GM19324 (cell line): ENCODE data around the gene LRPAP1.

Experiments
- ATAC-seq: cut with Tn5 transposase; IDR thresholded peaks from one replicate; pipeline ENCODE4 v1.9.1; 2021; ENCODE audit warnings: mild to moderate bottlenecking, moderate library complexity; ENCODE audit not compliant: unreplicated experiment, low FRiP score

Gene LRPAP1

DNA sequence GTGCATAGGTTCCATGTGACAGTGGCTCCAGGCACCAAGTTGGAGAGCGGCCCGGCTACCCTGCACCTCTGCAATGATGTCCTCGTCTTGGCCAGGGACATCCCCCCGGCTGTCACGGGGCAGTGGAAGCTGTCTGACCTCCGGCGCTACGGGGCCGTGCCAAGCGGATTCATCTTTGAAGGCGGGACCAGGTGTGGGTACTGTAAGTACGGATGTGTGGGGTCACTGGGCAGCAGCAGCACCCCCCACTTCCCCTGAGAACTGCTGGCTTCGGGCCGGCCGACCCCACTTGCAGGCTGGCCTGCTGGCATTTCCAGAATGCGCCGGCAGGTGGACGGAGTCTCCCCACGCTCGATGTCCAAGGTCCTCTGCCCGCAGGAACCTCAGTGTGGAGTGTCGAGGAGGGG, 55.9 kb downstream of the LRPAP1 start:
- ATAC-seq = no peak

DNA sequence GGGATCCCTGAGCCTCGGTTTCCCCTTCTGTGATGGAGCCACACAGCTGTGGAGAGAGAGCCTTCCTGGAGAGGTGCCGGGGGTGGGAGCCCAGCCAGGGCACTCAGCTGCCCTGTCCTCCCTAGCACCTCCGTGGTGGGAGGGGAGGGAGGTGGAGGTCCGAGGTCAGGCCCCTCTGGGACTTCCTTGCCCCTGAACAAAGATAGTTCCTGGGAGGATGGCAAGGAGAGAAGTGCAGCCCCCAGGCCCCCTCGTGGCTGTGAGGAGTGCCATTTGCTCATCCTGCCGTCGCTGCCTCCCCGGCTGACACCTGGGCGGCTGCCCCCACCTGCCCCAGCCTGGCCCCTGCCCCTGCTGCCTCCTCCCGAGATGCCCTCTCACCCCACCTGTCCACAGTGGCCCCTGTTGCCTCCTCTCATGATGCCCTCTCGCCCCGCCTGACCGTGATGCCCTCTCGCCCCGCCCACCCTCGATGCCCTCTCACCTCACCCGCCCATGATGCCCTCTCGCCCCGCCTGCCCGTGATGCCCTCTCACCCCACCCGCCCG, 56.4 kb downstream of the LRPAP1 start:
- no peak for ATAC-seq

DNA sequence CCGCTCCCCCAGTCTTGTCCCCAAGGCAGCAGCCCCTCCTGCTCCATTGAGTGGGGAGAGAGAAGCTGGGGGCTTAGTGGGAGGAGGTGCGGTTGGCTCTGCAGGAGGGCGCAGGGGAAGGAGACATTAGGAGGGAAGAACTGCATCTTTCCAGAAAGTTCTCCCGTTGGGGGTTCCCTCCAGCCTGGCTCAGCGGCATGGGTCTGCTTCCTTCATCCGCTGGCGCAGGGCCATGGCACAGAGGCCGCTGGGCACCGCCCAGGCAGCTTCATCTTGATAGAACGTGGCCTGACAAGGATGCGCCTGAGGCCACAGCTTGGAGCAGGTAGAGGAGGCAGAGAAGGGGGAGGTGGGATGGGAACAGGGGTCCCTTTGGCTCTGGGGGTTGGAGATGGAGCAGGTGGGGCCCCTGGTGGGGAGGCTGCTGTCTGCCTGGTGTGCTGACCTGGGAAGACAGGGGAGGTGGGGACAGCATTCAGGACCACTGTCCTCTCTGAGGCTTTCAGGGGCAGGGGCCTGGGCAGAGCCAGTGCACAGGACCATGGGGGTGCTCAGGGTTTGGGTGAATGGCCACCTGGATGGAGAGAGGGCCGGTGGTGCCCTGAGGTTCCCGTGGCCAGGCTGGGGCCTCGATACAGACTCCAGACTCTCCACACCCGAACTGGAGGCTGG, 57.0 kb downstream of the LRPAP1 start:
- ATAC-seq = no peak

DNA sequence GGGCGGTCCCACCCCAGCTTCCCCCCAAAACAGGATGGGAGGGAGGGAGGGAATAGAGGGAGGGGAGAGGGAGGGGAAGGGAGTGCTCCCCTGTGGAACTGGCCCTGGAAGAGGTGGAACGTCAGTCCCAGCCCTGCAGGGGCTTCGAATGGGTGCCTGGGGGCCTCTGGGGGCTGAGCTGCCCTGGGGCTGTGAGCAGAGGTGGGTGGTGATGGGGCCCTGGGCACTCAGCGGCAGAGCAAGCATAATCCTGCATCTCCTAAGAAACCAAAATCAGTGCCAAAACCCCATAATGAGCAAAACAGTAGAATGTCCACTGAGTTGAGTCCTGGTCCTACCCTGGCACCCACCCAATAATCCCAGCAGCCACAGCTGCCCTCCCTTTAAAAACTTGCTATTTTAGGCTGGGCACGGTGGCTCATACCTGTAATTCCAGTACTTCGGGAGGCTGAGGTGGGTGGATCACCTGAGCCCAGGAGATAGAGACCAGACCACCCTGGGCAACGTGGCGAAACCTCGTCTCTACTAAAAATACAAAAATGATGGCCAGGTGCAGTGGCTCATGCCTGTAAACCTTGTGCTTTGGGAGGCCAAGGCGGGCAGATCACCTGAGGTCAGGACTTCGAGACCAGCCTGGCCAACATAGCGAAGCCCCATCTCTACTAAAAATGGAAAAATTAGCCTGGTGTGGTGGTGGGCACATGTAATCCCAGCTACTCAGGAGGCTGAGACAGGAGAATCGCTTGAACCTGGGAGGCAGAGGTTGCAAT, 58.0 kb downstream of the LRPAP1 start:
- ATAC-seq = no peak

DNA sequence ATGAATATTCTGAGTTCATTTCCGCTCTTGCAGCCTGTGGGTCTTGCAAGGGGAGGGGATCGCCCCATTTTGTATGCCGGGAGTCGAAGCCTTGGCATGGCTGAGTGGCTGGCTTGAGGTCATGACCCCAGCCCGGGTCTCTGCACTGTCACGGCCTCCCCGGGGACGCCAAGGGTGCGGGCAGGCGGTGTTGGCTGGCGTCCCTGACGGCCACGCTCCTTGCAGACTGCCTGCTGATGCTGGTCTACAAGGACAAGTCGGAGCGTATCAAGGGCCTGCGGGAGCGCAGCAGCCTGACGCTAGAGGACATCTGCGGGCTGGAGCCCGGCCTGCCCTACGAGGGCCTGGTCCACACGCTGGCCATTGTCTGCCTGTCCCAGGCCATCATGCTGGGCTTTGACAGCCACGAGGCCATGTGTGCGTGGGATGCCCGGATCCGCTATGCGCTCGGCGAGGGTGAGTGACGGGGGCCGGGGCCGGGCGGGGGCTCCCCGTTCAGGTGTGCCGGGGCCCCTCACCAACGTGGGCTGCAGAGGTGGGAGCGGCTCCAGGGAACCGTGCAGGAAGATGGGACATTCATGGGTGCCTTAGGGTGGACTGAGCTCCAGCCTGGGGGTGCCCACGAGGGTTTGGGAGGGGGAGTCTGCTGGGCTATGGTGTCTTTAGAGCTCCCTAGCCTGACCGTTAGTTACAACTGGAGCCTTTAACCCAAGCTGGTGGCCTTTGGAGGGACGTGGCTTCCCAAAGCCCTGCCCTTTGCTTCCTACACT, 58.9 kb downstream of the LRPAP1 start:
- ATAC-seq = no peak

DNA sequence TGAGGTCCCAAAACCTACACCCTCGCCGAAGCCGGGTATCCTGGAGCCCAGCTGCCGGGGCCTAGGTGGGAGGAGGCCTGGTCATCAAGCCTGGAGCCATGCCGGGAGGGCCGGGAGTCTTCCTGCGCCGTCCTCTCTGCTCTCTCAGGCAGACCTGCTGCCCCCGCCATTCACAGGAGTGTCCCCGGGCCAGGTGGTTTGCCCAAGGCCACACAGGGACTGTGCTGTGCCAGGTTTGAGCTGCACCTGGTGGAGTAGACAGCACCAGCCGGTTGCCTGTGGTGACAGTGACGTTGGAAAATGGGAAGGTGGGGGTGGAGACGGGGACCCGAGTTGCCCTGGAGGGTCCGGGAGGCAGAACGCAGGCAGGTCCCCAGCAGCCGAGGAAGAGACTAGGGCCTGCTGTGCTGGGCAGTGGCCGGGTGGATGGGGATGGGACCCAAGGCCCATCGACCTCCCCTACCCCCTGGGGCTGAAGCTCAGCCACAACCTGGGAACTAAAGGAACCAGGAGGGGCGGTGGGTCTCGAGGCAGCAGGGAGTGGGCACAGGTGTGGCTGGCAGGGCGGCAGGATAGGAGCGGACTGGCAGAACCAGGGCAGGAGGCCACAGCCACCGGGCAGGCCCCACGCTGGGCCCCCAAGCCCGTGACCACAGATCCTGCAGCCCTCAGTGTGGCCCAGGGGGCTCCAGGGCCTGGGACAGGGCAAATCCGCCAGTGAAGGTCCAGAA, 59.6 kb downstream of the LRPAP1 start:
- ATAC-seq = no peak

DNA sequence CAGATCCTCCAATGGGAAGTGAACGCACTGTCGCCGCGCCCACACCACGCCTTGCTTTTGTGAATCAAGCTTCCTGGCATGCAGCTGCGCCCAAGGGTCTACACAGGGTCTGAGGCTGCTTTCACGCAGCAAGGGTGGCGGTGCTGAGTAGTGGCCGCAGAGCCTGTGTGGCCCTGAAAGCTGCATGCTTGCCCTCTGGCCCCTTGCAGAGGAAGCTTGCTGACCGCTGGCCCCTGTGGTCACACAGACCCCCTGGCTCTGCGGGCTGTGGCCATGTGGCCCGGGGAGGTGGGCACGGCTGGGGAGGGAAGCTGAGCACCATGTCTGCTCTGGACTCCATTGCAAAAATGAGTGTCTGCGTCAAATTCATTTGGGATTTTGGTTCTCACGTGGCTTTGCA, 60.3 kb downstream of the LRPAP1 start:
- ATAC-seq = no peak

DNA sequence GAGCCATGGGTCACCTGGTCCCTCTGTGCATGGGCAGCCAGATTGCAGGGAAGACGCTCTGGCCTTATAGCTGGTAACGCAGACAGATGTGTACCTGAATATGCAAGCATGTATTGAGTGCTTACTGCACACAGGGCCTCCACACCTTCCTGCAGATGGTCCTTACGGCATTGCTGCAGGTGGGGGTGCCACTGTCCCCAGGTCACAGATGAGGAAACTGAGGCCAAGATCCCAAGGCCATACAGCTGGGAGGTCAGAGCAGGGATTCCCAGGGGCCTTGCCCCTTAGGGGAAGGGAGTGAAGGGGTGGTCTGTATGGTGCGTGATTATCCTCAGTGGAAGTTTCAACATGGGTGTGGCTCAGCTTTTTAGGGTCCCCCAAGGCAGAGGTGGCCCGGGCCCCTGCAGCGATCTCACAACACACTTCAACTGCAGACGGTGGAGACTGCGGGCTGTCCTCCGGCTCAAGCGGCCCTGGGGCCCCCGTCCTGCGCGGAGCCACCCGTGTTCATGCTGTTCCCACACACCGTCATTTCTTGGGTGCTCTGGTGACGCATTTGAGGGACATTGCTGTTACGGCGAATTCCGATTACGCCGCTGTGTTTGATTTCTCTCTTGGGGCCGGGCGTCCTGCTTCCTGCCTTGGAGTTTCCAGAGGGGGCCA, 61.0 kb downstream of the LRPAP1 start:
- ATAC-seq = no peak

DNA sequence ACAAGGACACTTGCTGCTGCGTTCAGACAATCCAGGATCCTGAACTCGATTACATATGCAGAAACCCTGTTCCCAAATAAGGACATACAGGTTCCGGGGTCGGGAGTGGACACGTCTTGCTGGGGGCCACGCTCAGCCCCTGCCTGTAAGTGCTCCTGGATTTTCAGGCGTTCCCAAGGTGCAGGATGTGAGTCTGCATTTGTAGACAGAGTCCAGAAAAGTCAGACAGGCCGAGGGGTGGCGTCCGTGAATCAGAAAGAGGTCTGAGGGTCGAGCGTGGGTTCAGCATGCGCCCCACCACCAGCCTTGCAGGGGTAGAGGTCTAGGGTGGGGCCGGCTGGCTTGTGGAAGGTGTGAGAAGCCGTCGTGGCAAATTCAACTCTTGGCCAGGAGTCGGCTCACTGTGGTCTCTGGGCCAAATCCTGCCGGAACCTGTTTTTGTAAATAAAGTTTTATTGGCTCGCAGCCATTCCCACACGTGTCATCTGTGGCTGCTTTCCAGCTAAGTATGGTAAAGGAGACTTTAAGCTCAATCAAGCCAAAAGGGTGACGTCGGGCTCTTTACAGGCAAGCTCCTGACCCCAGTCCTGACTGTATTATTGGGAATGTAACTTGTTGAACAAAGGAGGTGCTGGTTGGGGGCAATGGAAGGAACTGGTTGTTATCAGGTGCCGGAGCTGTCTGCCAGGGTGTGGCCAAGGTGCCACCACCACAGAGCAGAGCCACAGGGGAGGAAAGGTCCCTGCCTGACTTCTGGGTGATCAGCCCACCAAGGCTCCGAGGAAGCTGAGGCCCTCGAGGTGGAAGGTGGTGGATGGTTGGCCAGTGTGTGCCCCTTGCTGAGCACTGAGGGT, 61.8 kb downstream of the LRPAP1 start:
- ATAC-seq = no peak

DNA sequence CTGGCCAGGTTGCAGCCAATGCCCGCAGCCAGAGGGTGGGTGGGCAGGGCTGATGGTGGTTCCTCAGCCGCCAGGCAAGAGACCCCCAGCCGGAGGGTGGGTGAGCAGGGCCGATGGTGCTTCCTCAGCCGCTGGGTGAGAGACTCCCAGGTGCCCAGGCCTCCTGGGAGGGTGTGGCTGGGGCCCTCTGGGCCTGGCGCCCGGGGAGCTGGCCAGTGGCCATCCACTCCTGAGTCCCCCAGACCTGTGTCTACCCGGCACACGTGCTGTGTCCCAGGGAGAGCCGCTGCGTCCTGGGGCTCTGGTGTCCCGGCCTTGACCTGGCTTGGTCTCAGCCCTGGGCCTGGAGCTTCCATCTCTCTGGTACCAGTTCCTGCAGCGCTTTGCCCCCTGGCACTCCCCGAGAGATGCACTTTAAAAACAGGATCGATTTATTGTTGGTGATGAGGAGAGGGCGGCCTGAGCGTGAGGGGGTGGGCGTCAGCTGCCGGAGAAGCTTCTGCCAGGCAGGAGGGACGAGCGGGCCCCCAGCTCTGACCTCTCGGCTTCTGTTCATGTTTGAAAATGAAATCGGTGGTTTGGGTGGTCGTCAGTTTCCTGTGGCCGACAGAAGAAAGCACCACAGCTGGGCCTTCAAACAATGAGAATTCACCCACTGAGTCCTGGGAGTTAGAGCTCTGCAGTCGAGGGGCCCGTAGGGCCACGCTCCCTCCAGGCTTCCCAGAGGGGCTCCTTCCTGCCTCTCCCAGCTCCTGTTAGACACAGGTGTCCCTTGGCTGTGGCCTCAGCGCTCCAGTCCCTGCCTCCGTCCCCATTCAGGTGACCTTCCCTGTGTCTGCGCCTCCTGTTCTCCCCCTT, 62.6 kb downstream of the LRPAP1 start:
- ATAC-seq = no peak

DNA sequence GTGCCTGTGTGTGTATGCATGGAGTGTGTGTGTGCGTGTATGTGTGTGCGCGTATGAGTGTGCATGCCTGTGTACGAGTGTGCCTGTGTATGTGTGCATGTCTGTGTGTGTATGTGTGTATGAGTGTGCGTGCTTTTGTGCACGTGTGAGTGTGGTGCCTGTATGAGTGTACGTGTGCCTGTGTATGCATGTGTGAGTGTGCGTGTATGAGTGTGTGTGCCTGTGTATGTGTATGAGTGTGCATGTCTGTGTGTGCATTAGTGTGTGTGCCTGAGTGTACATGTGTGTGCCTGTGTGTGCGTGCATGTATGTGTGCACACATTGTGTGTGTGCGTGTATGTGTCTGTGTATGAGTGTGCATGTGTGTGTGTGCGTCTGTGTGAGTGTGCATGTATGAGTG, 63.4 kb downstream of the LRPAP1 start:
- ATAC-seq = no peak

DNA sequence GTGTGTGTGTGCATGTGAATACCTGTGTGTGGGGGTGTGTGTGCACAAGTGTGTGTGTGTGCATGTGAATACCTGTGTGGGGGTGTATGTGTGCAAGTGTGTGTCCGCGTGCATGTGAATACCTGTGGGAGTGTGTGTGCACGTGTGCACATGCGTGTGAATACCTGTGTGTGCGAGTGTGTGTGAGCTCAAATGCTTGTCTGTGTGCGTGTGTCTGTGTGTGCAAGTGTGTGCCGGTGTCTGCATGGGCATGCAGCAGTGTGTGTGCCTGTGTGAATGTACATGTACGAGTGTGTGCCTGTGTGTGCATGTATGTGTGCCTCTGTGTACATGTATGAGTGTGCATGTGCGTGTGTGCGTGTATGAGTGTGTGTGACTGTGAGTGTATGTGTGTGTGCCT, 64.1 kb downstream of the LRPAP1 start:
- ATAC-seq = no peak

DNA sequence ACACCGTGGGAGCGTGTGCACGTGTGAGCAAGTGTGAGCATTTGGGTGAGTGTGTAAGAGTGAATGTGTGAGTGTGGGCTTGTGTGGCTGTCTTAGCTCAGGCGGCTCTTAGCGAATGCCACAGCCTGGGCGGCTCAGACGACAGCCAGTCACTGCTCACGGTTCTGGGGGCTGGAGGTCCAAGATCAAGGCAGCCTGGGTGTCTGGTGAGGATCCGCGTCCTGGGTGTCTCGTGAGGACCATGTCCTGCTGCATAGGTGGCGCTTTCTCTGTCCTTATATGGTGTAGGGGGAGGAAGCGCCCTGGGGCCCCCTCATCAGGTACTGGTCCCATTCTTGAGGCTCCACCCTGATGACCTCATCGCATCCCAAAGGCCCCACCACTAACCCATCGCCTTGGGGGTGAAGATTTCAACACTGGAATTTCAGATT, 64.6 kb downstream of the LRPAP1 start:
- ATAC-seq = no peak

DNA sequence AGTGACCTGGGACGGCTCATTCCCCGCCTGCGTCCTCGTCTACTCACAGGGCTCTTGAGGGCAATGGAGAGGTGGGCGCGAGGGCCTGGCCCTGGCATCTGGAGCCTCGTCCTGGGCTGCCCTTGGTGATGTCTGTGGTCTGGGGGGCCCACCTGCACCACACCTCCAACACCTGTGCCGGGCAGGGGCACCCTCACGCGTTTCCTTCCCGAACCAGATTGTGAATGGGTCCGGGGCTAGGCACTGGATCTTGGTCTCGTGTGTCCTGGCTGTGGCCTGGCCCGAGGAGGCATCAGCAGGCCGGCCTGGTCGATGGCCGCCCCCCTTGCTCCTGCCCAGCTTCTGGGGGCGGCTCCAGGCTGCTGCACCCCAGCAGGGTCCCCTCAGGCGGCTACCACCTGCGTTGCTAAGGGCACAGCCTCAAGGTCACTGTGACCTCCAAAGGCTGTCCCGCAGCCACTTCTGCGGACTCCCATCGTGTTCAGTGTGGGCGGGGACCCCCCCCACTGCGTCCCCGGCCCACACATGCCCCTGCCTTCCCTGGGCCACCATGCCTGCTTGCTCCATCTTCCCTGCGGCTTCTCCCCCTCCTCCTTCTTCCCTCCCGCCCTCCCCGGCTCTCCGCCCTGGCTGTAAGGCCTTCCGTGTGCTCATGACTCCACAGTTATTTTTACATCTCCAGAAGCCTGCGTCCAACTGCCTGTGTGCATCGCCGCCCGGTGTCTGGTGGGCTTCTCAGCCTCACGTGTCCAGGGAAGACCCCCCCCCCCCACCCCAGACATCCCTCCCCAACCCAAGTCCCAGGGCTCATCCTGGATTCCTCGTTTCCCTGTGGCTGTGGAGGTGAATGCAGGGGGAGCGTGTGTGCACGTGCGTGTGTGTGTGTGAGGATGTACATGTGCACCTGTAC, 65.3 kb downstream of the LRPAP1 start:
- no peak for ATAC-seq

DNA sequence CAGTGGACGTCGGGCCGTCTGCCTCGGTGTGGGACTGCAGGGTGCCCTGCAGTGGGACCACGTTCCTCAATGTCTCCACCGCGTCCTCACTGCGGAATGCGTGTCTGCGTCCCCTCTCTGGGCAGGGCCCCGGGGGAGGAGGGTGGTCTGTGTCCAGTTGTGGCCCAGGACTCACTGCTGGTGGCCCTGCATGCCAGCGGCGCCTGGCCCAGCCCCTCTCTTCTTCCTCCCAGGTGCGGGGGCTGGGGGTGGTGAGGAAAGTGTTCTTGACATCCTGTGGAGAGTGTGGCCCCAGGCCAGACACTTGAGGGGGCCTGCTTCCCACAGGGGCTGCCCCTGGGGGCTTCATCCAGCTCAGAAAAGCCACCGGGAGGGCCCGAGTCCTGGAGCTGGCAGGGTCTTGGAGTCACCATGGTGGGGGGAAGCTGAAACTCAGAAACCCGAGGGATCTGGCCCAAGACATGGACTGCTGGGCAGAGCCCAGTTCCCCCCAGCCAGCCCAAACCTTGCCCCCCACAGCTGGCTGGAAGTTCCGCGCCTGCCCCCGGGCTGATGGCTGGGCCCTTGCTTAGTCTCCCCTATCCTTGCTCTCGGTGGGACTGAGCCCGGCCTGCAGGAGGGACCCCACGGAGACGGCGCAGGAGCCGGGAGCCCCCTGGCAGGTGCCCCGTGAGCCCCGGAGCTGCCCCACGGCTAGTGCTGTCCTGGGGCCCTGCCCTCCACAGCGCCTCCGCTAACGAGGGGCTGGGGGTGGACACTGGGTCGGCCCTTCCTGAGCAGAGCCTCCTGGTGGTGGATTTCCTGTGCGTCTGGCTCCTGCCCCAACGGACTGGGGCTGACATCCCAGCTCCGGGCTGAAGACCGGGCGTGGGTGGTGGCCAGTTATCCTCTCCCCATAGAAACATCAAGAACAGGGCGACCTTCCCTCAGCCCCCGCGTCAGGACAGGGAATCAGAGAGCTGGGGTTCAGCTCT, 66.2 kb downstream of the LRPAP1 start:
- ATAC-seq = no peak
